Left forelimb (tissue), 1 donor: ENCODE measurements around the gene MSRB1.

Source experiments
- DNase-seq: peaks from one replicate; pipeline ENCODE4 v3.0.0-alpha.2; 2018; ENCODE audit warnings: low spot score

Gene MSRB1

GRCh38 chr16:1895949-1896675 lies 46.9 kb downstream of the MSRB1 start:
- no peak for DNase-seq

DNA sequence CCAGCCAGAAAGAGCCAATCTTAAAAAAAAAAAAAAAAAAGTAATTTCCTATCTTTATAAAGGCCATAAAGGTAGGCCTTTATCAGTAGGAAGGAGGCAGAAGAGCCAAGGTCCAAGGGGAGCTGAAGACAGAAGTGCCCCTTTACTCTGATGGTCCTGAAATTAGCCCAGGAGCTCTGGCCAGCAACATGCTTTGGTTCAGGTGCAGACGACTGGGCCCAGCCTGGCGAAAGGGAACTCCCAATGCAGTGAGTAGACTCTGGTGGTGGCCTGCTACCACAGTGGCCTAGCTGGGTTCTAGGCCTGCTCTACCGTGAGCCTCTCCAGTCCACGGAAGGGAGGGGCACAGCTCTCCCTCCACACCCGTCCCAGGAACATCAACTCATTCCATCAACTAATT lies 47.9 kb downstream of the MSRB1 start:
- DNase-seq, result no peak

DNA sequence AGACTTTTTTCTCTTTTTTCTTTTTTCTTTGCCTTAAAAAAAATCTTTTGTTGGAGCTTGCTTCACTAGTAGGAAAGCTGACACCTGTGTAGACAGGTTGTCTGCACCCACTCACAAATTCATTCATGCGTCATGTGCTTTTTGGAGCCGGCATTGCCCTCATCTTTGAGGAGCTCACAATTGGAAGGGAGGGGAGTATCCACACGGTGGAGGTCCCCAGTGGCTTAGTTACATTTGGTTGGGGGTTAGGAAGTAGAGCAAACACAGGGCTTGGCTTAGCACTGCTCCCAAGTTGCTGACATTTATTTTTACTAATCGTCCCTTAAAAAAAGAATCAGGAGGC lies 52.3 kb downstream of the MSRB1 start:
- no peak for DNase-seq

DNA sequence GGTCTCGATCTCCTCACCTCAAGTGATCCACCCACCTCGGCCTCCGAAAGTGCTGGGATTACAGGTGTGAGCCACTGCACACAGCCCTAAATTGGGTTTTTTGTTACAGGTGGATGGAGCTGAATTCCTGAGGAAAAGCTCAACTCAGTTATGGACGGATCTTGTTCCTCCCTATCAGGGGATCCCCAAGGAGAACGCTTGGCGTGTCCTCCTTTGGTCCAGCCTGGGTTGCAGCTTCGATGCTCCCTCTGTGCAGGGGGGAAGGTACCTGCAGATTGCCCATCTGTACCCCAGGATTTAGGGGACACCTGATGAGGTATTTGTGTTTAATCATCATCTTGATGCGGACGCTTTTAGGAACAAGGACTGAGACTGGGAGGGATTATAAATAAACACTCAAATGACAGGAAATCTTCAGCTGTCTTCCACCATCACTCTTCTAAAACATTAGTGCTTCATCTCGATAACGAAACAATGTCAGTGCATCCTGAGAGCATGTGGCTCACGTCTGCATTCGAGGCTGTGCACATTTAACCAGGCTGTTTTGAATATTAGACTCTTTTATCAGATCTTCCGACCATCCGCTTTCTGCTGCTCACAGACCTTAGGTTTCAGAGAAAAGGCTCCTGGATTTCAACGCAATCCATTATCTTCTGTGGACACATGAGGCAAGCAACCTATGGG lies 52.8 kb downstream of the MSRB1 start:
- no peak for DNase-seq
